WERI-Rb-1 (cell line): Measurements from ENCODE around the gene CSTPP1.

ENCODE experiments used
- DNase-seq: peaks from one replicate; pipeline ENCODE4 v3.0.0-alpha.2; 2020
- H3K27ac ChIP-seq: fragments of 250-450 bp; sonication (Bioruptor Pico); 2 replicates; pipeline ENCODE4 v1.5.1; 2020; ENCODE audit warnings: mild to moderate bottlenecking, moderate library complexity
- H3K27me3 ChIP-seq: fragments of 250-450 bp; sonication (Bioruptor Pico); 2 replicates; pipeline ENCODE4 v1.5.1; 2021; ENCODE audit warnings: mild to moderate bottlenecking, low read depth, moderate library complexity; ENCODE audit not compliant: insufficient read depth, severe bottlenecking
- H3K36me3 ChIP-seq: fragments of 250-450 bp; sonication (Bioruptor Pico); 2 replicates; pipeline ENCODE4 v1.5.1; 2020; ENCODE audit warnings: mild to moderate bottlenecking, moderate library complexity
- H3K4me3 ChIP-seq: 2 replicates; pipeline ENCODE4 v1.5.1; 2011; ENCODE audit warnings: low read depth, mild to moderate bottlenecking, control low read depth, low read length
- H3K9me3 ChIP-seq: fragments of 250-450 bp; sonication (Bioruptor Pico); 2 replicates; pipeline ENCODE4 v1.5.1; 2021; ENCODE audit warnings: mild to moderate bottlenecking, moderate library complexity; ENCODE audit not compliant: severe bottlenecking
- CTCF ChIP-seq: IDR thresholded peaks from 2 replicates; pipeline ENCODE4 v1.5.1; 2011; ENCODE audit warnings: low read depth, mild to moderate bottlenecking, control low read depth, inconsistent platforms, low read length

CSTPP1 gene

GRCh38 chr11:47172740-47173336 is 236.3 kb downstream of the CSTPP1 start:
- Histone ChIP-seq H3K36me3 (peaks cover 74% of the 10 kb centered on the region), H3K27ac (peak overlapping the region; percentile 62), H3K27me3 (no peaks in the 10 kb centered on the region), H3K4me3 (no peak overlapping the region), H3K9me3 (no peaks in the 10 kb centered on the region)
- no peak for DNase-seq
- TF ChIP-seq CTCF = no peak

- Histone ChIP-seq H3K36me3 (peaks cover 63% of the 10 kb centered on the region), H3K4me3 (peak overlapping the region; percentile 80), H3K27ac (peak overlapping the region; percentile 94), H3K9me3 (no peaks in the 10 kb centered on the region), H3K27me3 (no peaks in the 10 kb centered on the region)
- DNase-seq = no peak
- no peak for TF ChIP-seq CTCF
Observed at GRCh38 chr11:47175746-47176327, 239.3 kb downstream of the CSTPP1 start.

- Histone ChIP-seq H3K9me3 (no peaks in the 10 kb centered on the region), H3K27ac (peak within 1 kb of the TSS; percentile 94), H3K36me3 (peaks cover 58% of the 10 kb centered on the region), H3K4me3 (peak within 1 kb of the TSS; percentile 80), H3K27me3 (no peaks in the 10 kb centered on the region)
- TF ChIP-seq CTCF = no peak
- DNase-seq = peak; percentile 96
Observed at GRCh38 chr11:47176328-47177228, 240.0 kb downstream of the CSTPP1 start, which contains the start of gene ARFGAP2. TSS of gene ARFGAP2 (minus strand) at chr11:47176879. CDS start at chr11:47176853, 26 bp downstream.

DNA sequence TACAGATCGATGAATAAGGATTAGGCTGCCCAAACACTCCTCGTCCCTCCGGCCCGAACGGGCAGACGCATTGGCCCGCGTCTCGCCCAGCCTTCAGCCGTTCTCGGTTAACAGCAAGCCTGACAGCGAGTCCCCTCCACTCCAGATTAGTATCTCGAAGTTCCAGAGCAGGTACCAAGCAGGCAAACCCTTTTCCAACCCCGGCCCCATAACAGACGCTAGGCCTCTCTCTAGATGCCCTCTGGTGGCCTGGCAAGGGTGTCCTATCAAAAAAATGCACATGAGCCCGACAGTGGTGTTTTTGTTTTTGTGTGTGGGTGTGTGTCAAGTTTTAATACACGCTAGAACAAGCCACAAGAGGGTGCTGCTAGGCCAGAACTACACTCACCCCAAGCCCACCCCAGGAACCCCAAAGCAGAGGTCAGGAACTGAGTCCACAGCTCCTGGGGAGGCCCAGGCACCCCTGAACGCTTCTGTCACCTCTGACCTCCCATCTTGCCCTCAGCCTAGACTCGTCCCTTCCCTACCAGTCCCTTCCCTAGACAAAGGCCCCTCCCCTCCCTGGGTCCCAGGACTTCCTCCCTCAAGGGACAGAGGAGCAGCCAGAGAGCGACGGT is 240.8 kb downstream of the CSTPP1 start:
- no peaks in the 10 kb centered on the region for H3K27me3 ChIP-seq
- H3K4me3 ChIP-seq = peak overlapping the region; percentile 80
- TF ChIP-seq CTCF = peak; percentile 65
- H3K36me3 ChIP-seq = peaks cover 56% of the 10 kb centered on the region
- peak; percentile 65 for DNase-seq
- no peaks in the 10 kb centered on the region for H3K9me3 ChIP-seq
- H3K27ac ChIP-seq = peak overlapping the region; percentile 84

DNA sequence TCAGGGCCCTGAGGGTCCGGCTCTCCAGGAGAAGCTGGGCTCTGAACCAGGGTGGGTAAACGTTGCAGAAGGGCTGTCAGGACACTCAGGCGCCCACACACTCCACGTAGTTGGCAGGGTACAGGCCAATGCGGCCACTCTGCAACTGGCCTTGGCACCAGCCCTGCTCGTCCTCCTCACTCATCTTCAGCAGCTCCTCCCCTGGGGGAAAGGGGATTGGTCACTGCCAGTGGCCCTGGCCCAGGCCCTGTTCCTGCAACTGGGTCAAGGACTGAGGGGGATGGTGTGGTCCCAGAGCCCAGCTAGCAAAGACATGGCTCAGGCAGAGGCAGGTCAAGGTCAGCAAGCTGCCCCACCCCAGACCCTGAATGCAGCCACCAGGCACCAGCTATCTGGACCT is 241.3 kb downstream of the CSTPP1 start:
- Histone ChIP-seq H3K36me3 (peaks cover 51% of the 10 kb centered on the region), H3K4me3 (no peak overlapping the region), H3K27me3 (no peaks in the 10 kb centered on the region), H3K9me3 (no peaks in the 10 kb centered on the region), H3K27ac (peak overlapping the region; percentile 84)
- DNase-seq = no peak
- no peak for TF ChIP-seq CTCF
